ENCODE data around the gene VASN.

- no peak for TF ChIP-seq CTCF (IDR thresholded peaks at IDR 0.05; ENCODE audit: borderline replicate concordance, extremely low read depth, low read length, poor library complexity, severe bottlenecking)
- no peak for TF ChIP-seq EZH2 (IDR thresholded peaks at IDR 0.05; ENCODE audit: borderline replicate concordance, low read depth, low read length, severe bottlenecking)
Observed at GRCh38 chr16:4328046-4328781, 43.4 kb upstream of the VASN start.

All from DND-41 (cell line).